OCI-LY1 (cell line): ENCODE data around the gene KLF15.

Experiments used
- CTCF ChIP-seq: fragments of 200-600 bp; sonication (generic), shearing (Covaris generic); IDR thresholded peaks from 2 replicates; pipeline ENCODE4 v1.5.1; 2017; ENCODE audit warnings: mild to moderate bottlenecking, antibody characterized with exemption, low read length, moderate library complexity, mixed read lengths
- EZH2 ChIP-seq: fragments of 200-600 bp; sonication (generic), shearing (Covaris generic); IDR thresholded peaks from 2 replicates; pipeline ENCODE4 v1.8.0; 2017; ENCODE audit warnings: borderline replicate concordance, mixed run types, mild to moderate bottlenecking, antibody characterized with exemption, low read length, moderate library complexity, mixed read lengths

GRCh38 chr3:126393563-126393962, 36.4 kb upstream of the KLF15 start:
- TF ChIP-seq CTCF (no peak), EZH2 (no peak)
